ENCODE measurements around the gene SATB1. TPM values are rescaled to one million over a fixed set of nuclear protein-coding genes. Genes with fewer than 3 reads are reported as not detected.

The SATB1 gene
- total and polyA plus RNA-seq, 8 donors, result 7.7 to 168 (median 54.5) TPM

DNA sequence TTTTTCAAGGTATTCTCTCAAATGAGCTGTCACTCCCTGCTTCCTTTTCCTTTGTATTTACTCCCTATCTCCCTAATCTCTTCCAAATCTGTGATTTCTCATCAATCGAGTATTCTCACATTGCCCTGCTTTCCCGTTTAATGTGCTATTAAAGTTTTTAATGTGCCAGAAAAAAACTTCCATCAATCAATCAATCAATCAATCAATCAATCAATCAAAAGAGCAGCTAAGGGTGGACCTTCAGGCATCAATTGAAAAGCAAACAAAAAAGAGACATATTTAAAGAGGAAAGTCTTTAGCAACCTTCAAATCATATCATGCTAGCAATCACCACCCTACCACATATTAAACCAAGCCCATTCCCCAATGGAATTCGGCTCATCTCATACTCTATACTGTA is 58.9 kb downstream of the SATB1 start:
- no peak for TF ChIP-seq POLR2AphosphoS5 (IDR thresholded peaks at IDR 0.05)
- no peak for TF ChIP-seq POLR2A (IDR thresholded peaks at IDR 0.05)
- no peak for TF ChIP-seq EP300 (IDR thresholded peaks at IDR 0.05)
- H3K27me3 ChIP-seq, result no peaks in the 10 kb centered on the region
- no peaks in the 10 kb centered on the region for H3K9me3 ChIP-seq
- no peak overlapping the region for H3K4me3 ChIP-seq
- intact Hi-C loops (cut with DNase I; ENCODE audit: low total_unique reads), result no loop called here
- 86 to 96% (median 92%) methylated on average over 3 of the region's 3 CpGs for WGBS, 5 donors
- peaks cover 0 to 26% (median 22%) of the 10 kb centered on the region in 4 donors for H3K36me3 ChIP-seq
- no peak overlapping the region for H3K27ac ChIP-seq
- H3K4me1 ChIP-seq, result peaks cover 0 to 6% (median 0%) of the 10 kb centered on the region in 4 donors
- DNase-seq, result no peak

GRCh38 chr3:18363338-18363737 is 61.8 kb downstream of the SATB1 start:
- peaks cover 0 to 10% (median 3%) of the 10 kb centered on the region in 4 donors for H3K4me1 ChIP-seq
- intact Hi-C loops (cut with DNase I; ENCODE audit: low total_unique reads), result no loop called here
- DNase-seq, result no peak
- no peaks in the 10 kb centered on the region for H3K27me3 ChIP-seq
- TF ChIP-seq POLR2AphosphoS5 (IDR thresholded peaks at IDR 0.05), result no peak
- TF ChIP-seq POLR2A (IDR thresholded peaks at IDR 0.05), result no peak
- TF ChIP-seq EP300 (IDR thresholded peaks at IDR 0.05), result no peak
- TF ChIP-seq, protein P1, sequence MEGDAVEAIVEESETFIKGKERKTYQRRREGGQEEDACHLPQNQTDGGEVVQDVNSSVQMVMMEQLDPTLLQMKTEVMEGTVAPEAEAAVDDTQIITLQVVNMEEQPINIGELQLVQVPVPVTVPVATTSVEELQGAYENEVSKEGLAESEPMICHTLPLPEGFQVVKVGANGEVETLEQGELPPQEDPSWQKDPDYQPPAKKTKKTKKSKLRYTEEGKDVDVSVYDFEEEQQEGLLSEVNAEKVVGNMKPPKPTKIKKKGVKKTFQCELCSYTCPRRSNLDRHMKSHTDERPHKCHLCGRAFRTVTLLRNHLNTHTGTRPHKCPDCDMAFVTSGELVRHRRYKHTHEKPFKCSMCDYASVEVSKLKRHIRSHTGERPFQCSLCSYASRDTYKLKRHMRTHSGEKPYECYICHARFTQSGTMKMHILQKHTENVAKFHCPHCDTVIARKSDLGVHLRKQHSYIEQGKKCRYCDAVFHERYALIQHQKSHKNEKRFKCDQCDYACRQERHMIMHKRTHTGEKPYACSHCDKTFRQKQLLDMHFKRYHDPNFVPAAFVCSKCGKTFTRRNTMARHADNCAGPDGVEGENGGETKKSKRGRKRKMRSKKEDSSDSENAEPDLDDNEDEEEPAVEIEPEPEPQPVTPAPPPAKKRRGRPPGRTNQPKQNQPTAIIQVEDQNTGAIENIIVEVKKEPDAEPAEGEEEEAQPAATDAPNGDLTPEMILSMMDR (IDR thresholded peaks at IDR 0.05), result no peak
- WGBS, 5 donors, result 95 to 100% (median 97%) methylated on average over 2 of the region's 2 CpGs
- H3K9me3 ChIP-seq, result no peaks in the 10 kb centered on the region
- peaks cover 0 to 26% (median 21%) of the 10 kb centered on the region in 4 donors for H3K36me3 ChIP-seq
- no peak overlapping the region for H3K4me3 ChIP-seq
- H3K27ac ChIP-seq, result no peak overlapping the region

DNA sequence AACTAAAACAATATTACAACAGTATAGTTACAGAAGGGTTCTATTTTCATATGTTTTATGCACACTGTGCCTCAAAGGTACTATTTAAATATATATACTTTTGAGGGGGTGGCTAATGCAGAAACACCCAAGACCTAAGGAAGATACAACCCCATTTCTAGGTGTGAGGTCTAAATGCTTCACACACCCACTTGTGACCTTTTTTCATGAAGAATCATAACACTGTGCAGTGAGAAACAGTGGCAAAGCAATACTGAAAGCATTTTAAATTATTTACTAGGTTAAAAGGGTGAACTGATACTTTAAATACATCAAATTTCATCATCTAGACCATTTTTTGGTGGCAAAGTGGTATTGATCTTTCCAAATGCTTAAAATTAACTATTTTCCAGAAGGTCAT is 67.4 kb downstream of the SATB1 start:
- H3K4me3 ChIP-seq, result no peak overlapping the region
- no peak for TF ChIP-seq POLR2A (IDR thresholded peaks at IDR 0.05)
- H3K4me1 ChIP-seq, result peaks cover 0 to 45% (median 14%) of the 10 kb centered on the region in 4 donors
- H3K27ac ChIP-seq, result no peak overlapping the region
- no peaks in the 10 kb centered on the region for H3K9me3 ChIP-seq
- DNase-seq, result no peak
- intact Hi-C loops (cut with DNase I; ENCODE audit: low total_unique reads), result no loop called here
- H3K36me3 ChIP-seq, result peaks cover 0 to 3% (median 0%) of the 10 kb centered on the region in 4 donors
- H3K27me3 ChIP-seq, result no peaks in the 10 kb centered on the region

DNA sequence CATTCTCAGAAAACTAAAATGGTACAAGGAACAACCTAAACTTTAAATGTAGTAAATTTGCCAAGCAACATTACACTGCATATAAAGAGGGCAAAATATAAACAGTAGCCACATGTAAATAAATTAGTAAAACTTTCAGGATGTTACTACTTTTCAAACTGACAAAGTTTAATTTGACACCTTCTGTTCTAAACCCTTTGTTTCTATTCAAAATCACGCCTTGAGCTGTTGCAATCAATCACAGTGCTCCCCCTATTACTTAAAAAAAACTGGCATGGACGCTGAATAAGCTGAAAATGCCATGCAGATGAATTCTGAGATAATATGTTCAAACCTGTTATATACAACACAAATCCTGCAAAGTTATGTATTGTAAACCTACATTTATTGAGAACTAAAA is 69.3 kb downstream of the SATB1 start:
- TF ChIP-seq EP300 (IDR thresholded peaks at IDR 0.05) (no peak), POLR2A (IDR thresholded peaks at IDR 0.05) (no peak)
- Histone ChIP-seq H3K4me1 (peaks cover 0 to 55% (median 20%) of the 10 kb centered on the region in 4 donors), H3K36me3 (peaks cover 0 to 13% (median 12%) of the 10 kb centered on the region in 4 donors), H3K4me3 (no peak overlapping the region), H3K27me3 (no peaks in the 10 kb centered on the region), H3K9me3 (no peaks in the 10 kb centered on the region), H3K27ac (no peak overlapping the region)
- WGBS, 5 donors, result 86 to 89% (median 89%) methylated on average over 2 of the region's 2 CpGs
- intact Hi-C loops (cut with DNase I; ENCODE audit: low total_unique reads), result no loop called here
- no peak for DNase-seq

GRCh38 chr3:18354701-18355100 is 70.4 kb downstream of the SATB1 start:
- H3K4me3 ChIP-seq, result no peak overlapping the region
- WGBS, 5 donors, result 59 to 72% (median 69%) methylated on average over 5 of the region's 5 CpGs
- H3K36me3 ChIP-seq, result peaks cover 0 to 23% (median 19%) of the 10 kb centered on the region in 4 donors
- H3K9me3 ChIP-seq, result no peaks in the 10 kb centered on the region
- TF ChIP-seq POLR2A (IDR thresholded peaks at IDR 0.05), result no peak
- intact Hi-C loops (cut with DNase I; ENCODE audit: low total_unique reads), result no loop called here
- H3K27me3 ChIP-seq, result no peaks in the 10 kb centered on the region
- no peak for DNase-seq
- no peak overlapping the region for H3K27ac ChIP-seq
- H3K4me1 ChIP-seq, result peaks cover 0 to 55% (median 20%) of the 10 kb centered on the region in 4 donors

DNA sequence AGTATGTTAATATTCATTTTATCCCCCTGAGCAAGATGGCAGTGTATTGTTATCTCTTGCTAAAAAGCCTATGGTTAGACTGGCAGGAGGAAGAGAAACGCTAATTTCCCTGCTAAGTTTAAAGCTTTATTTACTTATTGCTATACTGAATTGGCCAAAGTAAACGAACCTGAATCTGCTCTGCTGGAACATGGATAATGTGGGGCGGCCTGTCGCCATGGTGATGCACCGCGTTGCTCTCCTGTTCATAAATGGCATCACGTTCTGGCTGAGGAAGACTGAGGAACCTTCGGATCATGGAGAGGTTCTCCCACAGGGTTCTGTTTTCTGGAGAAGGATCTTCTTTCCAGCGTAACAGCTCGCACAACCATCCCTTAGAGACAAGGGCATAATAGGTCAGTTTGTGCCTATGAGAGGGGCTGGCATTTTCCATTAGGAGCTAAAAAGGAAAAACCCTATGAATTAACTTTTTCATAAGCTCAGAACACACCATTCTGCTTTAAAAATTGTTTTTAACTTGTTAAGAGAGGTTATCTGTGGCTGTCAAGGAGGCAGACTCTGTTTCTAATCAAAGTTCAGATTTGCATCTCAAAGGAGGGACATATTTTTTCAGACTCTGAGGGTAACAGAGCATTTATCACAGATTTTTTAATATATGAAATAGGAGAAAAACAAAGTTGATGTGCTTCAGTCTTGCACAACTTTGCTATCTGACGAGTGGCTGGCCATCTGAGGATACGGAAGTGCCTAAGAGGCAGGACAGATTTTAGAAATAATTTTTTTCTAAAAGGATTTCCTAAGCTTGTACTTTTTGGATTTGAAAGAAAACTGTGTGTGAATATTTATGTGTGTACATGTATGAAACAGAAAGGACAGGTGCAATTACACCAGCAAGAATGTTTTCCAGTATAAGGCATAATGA is 73.1 kb downstream of the SATB1 start:
- no peak for TF ChIP-seq POLR2A (IDR thresholded peaks at IDR 0.05)
- peak in 1 of 3 donors; percentile 42 for TF ChIP-seq POLR2AphosphoS5 (IDR thresholded peaks at IDR 0.05)
- Histone ChIP-seq H3K27ac (no peak overlapping the region), H3K4me3 (no peak overlapping the region), H3K9me3 (no peaks in the 10 kb centered on the region), H3K36me3 (peaks cover 0 to 37% (median 33%) of the 10 kb centered on the region in 4 donors), H3K4me1 (peaks cover 0 to 36% (median 13%) of the 10 kb centered on the region in 4 donors), H3K27me3 (no peaks in the 10 kb centered on the region)
- intact Hi-C loops (cut with DNase I; ENCODE audit: low total_unique reads), result no loop called here
- 40 to 73% (median 56%) methylated on average over 12 of the region's 12 CpGs for WGBS, 5 donors
- DNase-seq, result peak; percentile 78 to 80
